Heart left ventricle (tissue), 16 donors: Measurements from ENCODE around the gene TEAD1. TPM values are rescaled to one million over a fixed set of nuclear protein-coding genes. Genes with fewer than 3 reads are reported as not detected.

ENCODE experiments used
- ATAC-seq, 4 donors: fragments of 200-7000 bp; cut with Tn5 transposase; one replicate each; pipeline ENCODE4 v1.9.1; 2020 to 2022; ENCODE audit warnings: moderate library complexity in 4 of 4, mild to moderate bottlenecking in 3 of 4, moderate number of reproducible peaks in 1 of 4
- DNase-seq, 5 donors: peaks; one replicate each; pipeline ENCODE4 v3.0.0-alpha.2; 2020
- H3K27ac ChIP-seq, 12 donors: fragments of 200-600 bp; sonication (generic) in 4 of 12; one replicate each; pipeline versions ENCODE4 v1.5.0 to v1.8.0; 2016 to 2022; ENCODE audit warnings: mild to moderate bottlenecking in 2 of 12
- H3K27me3 ChIP-seq, 9 donors: fragments of 200-600 bp; sonication (generic) in 2 of 9; one replicate each; pipeline versions ENCODE4 v1.5.1 to v1.8.0; 2016 to 2022; ENCODE audit warnings: mild to moderate bottlenecking in 3 of 9
- H3K36me3 ChIP-seq, 9 donors: fragments of 200-600 bp; sonication (generic) in 2 of 9; one replicate each; pipeline versions ENCODE4 v1.5.0 to v1.8.0; 2018 to 2022; ENCODE audit warnings: mild to moderate bottlenecking in 2 of 9
- H3K4me1 ChIP-seq, 12 donors: fragments of 200-600 bp; sonication (generic) in 4 of 12; one replicate each; pipeline versions ENCODE4 v1.5.0 to v1.8.0; 2016 to 2022; ENCODE audit warnings: mild to moderate bottlenecking in 3 of 12
- H3K4me3 ChIP-seq, 12 donors: fragments of 200-600 bp; sonication (generic) in 4 of 12; one replicate each; pipeline versions ENCODE4 v1.5.0 to v1.8.0; 2017 to 2022; ENCODE audit warnings: mild to moderate bottlenecking in 9 of 12, moderate library complexity in 4 of 12
- H3K9me3 ChIP-seq, 12 donors: fragments of 200-600 bp; sonication (generic) in 4 of 12; one replicate each; pipeline versions ENCODE4 v1.5.0 to v1.8.0; 2016 to 2022; ENCODE audit warnings: mild to moderate bottlenecking in 1 of 12
- POLR2A ChIP-seq, 2 donors: fragments of 450-650 bp; IDR thresholded peaks; one replicate each; pipeline ENCODE4 v1.6.1; 2017; ENCODE audit warnings: antibody characterized with exemption in 2 of 2, mild to moderate bottlenecking in 2 of 2, moderate library complexity in 2 of 2
- WGBS, 4 donors: extraction: QIAGEN DNeasy Blood & Tissue Kit in 2 of 4; methylation state at CpG; one replicate each; pipeline versions ENCODE4 v1.1.5 to v1.1.7; 2013 to 2018; 5-methylcytosine and 5-hydroxymethylcytosine counted together
- intact Hi-C, 10 donors: fragments of 100-400 bp; cut with DNase I; formaldehyde crosslinking; loops; one replicate each; pipeline versions ENCODE4 v1.11.1 to v1.14.2; 2022
- polyA plus RNA-seq, 2 donors: library from polyadenylated mRNA; stranded (reverse); fragments of 200-250 nt; gene quantifications; one replicate each; pipeline ENCODE4 v1.2.3, GENCODE V29; 2013
- total RNA-seq, 9 donors: library from RNA; depleted of rRNA in 2 of 9; stranded (reverse); fragments of >200 nt in 2 of 9; fragmentation: NEBNext Ultra II Directional in 3 of 9; extraction: Animal tissue kit (Norgen Biotek cat#: 25700) in 3 of 9; gene quantifications; one replicate each; pipeline versions ENCODE4 v1.1.0 to v1.2.4, GENCODE V29; 2016 to 2023
- TF ChIP-seq, protein P1 (sequence below), 12 donors: fragments of 200-600 bp; sonication (generic) in 4 of 12; IDR thresholded peaks; one replicate each; pipeline versions ENCODE4 v1.5.0 to v1.8.0; 2018 to 2022; ENCODE audit warnings: antibody characterized with exemption in 12 of 12, mild to moderate bottlenecking in 5 of 12
- donor health status: ischemic (EF 13 %, LVEDD 7.1; RV severe dilation, severe dysfunction).
- donor health status: healthy with polysubstance abuse.
- donor health status: DM: no; HTN: yes; CAD: no.
- donor health status: DM: no; HTN: no; CAD: no.
- donor health status: ischemic (EF 25% LVEDD 6.9; RV normal size, moderate dysfunction).
- donor health status: ischemic (EF 25% LVEDD 5.7; RV mildly dilated, moderate dysfunction).
- donor health status: healthy.
- donor health status: DM: yes; HTN: yes; CAD: no.
- donor health status: ischemic (EF 35%, LVEDD 5.7; RV mildly dilated, moderate dysfunction).
- donor health status: nonischemic (EF 11% LVEDD 7.7; RV severe dilation, severe dysfunction).
- donor health status: DM: yes; HTN: yes; CAD: no.
- donor health status: PGD.
- donor health status: ischemic (EF 29% LVEDD 5.4; RV normal size, mild dysfunction).
- donor health status: nonischemic (EF 23%, LVEDD 6.1; RV moderate dilation, normal function).

The TEAD1 gene
- total and polyA plus RNA-seq, 11 donors = 14.4 to 161 (median 113) TPM

DNA sequence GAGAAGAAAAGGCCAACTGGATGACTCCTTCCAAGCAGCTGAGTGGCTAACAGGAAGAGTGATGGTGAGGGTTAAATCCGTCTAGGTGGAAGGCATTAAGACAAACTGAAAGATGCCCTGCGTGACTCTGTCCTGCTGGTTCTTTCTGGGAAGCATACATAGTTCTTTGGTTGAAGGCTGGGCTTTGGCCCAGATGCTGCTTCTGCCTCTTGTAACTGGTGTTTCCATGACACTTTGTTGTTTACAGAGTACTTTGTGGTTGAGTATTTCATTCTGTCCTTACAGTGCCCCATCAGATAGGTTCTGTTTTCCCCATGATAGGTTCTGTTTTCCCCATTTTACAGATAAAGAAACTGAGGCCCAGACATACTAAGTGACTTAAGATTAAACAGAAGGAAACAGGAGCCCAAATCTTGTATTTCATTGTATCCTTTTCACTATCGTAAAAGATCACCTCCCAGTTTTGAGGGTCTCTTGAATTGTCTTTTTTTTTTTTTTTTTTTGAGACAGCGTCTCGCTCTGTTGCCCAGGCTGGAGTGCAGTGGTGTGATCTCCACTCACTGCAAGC lies 210.6 kb downstream of the TEAD1 start:
- intact Hi-C loops = loop anchor here in 9 of 10 donors (5.0 to 10.0 kb wide), 7 partner anchors 58 to 283 kb away; partner anchors contain the start of gene TEAD1 (in 4 of the 9)
- 88 to 92% (median 90%) methylated on average over 5 of the region's 5 CpGs for WGBS, 4 donors
- Histone ChIP-seq H3K4me1 (peaks cover 0 to 31% (median 16%) of the 10 kb centered on the region in 12 donors), H3K36me3 (peaks cover 0 to 59% (median 26%) of the 10 kb centered on the region in 9 donors), H3K27ac (peak overlapping the region in 1 of 12 donors; percentile 74), H3K9me3 (no peaks in the 10 kb centered on the region), H3K27me3 (no peaks in the 10 kb centered on the region), H3K4me3 (no peak overlapping the region)
- DNase-seq (no peak), ATAC-seq (no peak)
- TF ChIP-seq, protein P1, sequence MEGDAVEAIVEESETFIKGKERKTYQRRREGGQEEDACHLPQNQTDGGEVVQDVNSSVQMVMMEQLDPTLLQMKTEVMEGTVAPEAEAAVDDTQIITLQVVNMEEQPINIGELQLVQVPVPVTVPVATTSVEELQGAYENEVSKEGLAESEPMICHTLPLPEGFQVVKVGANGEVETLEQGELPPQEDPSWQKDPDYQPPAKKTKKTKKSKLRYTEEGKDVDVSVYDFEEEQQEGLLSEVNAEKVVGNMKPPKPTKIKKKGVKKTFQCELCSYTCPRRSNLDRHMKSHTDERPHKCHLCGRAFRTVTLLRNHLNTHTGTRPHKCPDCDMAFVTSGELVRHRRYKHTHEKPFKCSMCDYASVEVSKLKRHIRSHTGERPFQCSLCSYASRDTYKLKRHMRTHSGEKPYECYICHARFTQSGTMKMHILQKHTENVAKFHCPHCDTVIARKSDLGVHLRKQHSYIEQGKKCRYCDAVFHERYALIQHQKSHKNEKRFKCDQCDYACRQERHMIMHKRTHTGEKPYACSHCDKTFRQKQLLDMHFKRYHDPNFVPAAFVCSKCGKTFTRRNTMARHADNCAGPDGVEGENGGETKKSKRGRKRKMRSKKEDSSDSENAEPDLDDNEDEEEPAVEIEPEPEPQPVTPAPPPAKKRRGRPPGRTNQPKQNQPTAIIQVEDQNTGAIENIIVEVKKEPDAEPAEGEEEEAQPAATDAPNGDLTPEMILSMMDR (IDR thresholded peaks at IDR 0.05) = no peak
- no peak for TF ChIP-seq POLR2A (IDR thresholded peaks at IDR 0.05)

DNA sequence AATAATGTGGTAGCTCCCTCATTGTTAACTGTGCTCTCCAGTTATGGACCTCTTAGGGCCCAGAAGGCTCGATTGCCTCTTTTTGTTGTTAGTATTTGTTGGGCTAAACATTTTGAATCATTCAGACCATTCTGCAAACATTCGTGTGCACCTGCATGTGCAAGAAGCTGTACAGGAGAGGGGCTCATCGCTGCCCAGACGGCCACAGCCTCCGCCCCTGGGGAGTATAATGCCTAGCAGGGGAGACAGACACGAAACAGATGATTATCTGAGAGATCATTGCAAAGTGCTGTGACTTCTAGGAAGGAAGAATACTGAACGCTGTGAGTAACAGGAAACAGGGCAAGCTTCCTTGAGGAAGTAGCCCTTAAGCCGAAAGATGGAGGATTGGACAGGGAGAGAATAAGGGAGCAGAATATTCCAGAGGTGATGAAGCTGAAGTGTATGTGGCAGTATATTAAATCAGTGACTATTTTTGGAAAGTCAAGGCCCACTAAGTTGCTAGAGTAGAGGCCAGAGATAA lies 211.6 kb downstream of the TEAD1 start:
- peaks cover 0 to 50% (median 22%) of the 10 kb centered on the region in 9 donors for H3K36me3 ChIP-seq
- TF ChIP-seq, protein P1 (IDR thresholded peaks at IDR 0.05) = no peak
- TF ChIP-seq POLR2A (IDR thresholded peaks at IDR 0.05) = no peak
- no peaks in the 10 kb centered on the region for H3K27me3 ChIP-seq
- H3K4me1 ChIP-seq = peaks cover 0 to 40% (median 23%) of the 10 kb centered on the region in 12 donors
- peak overlapping the region in 2 of 12 donors; percentile 29 to 74 for H3K27ac ChIP-seq
- H3K9me3 ChIP-seq = no peaks in the 10 kb centered on the region
- intact Hi-C loops = loop anchor here in 9 of 10 donors (2.0 to 10.0 kb wide), 8 partner anchors 58 to 283 kb away; partner anchors contain the start of gene TEAD1 (in 5 of the 9)
- no peak overlapping the region for H3K4me3 ChIP-seq
- no peak for DNase-seq
- WGBS, 4 donors = 58 to 71% (median 63%) methylated on average over 8 of the region's 8 CpGs
- no peak for ATAC-seq

DNA sequence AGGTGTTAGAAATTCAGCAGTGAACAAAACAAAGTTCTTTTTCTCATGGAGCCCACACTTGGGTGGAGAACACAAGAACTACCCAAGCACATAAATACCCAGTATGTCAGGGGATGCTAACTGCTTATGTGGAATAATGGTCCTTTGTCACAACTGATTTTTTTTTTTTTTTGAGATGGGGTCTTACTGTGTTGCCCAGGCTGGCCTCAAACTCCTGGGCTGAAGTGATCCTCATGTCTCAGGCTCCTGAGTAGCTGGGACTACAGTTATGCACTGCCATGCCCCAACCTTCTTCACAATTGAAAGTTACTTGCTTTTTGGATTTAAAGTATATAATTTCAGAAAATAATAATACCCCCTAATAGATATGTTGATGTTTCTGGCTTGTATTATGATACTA lies 212.3 kb downstream of the TEAD1 start:
- no peak for TF ChIP-seq POLR2A (IDR thresholded peaks at IDR 0.05)
- TF ChIP-seq, protein P1 (IDR thresholded peaks at IDR 0.05) = no peak
- ATAC-seq = no peak
- H3K27me3 ChIP-seq = no peaks in the 10 kb centered on the region
- H3K27ac ChIP-seq = peak overlapping the region in 2 of 12 donors; percentile 29 to 74
- intact Hi-C loops = loop anchor here in 9 of 10 donors (2.0 to 10.0 kb wide), 8 partner anchors 59 to 284 kb away; partner anchors contain the start of gene TEAD1 (in 5 of the 9)
- peaks cover 0 to 43% (median 21%) of the 10 kb centered on the region in 9 donors for H3K36me3 ChIP-seq
- no peak for DNase-seq
- peaks cover 0 to 44% (median 23%) of the 10 kb centered on the region in 12 donors for H3K4me1 ChIP-seq
- no peaks in the 10 kb centered on the region for H3K9me3 ChIP-seq
- no peak overlapping the region for H3K4me3 ChIP-seq

DNA sequence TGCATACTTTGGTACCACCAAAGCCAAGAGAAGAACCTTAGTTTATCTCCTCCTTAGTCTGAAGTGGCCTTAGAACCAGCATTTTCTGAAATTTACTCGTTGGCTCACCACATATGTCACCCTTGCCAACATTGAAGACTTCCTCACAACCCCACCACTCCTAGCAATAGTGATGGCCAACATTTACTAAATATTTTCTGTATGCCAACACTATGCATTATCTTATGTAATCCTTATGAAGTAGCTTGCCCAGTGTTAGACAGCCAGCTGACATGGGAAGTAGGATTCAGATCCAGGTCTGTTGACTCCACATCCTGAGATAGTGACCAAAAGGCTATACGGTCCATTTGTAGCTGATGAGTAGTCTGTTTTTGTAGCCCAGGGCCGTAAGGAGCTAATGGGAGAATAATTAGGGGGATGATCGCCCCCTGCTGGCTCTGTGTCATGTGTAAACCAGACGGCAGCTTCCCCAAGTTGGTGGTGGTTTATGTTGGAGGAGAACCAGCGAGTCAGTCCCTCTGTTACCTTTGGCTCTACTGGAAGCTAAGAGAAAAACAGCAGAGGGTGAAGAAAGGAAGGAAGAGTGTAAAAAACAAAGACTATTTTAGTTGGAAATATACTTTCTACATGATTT lies 214.4 kb downstream of the TEAD1 start:
- Histone ChIP-seq H3K36me3 (peaks cover 0 to 26% (median 3%) of the 10 kb centered on the region in 9 donors), H3K9me3 (no peaks in the 10 kb centered on the region), H3K27me3 (no peaks in the 10 kb centered on the region), H3K27ac (peak overlapping the region in 11 of 12 donors; percentile 37 to 84 (median 71)), H3K4me3 (no peak overlapping the region), H3K4me1 (peaks cover 0 to 52% (median 26%) of the 10 kb centered on the region in 12 donors)
- TF ChIP-seq, protein P1 (IDR thresholded peaks at IDR 0.05) = peak; percentile 54 to 88 (median 78)
- TF ChIP-seq POLR2A (IDR thresholded peaks at IDR 0.05) = no peak
- 10 to 17% (median 13%) methylated on average over 6 of the region's 6 CpGs for WGBS, 4 donors
- DNase-seq = peak; percentile 83 to 88 (median 86)
- intact Hi-C loops = loop anchor here (1.0 to 10.0 kb wide), 12 partner anchors 61 to 557 kb away; partner anchors contain the start of gene TEAD1 (in 6 of the 10)
- ATAC-seq = peak; percentile 72 to 91 (median 86)
